CD14-positive monocyte (primary cell): Measurements from ENCODE around the gene TMEM82. TPM values are rescaled to one million over a fixed set of nuclear protein-coding genes. Genes with fewer than 3 reads are reported as not detected.

Source experiments
- DNase-seq, 3 donors: peaks; one replicate each; pipeline ENCODE4 v3.0.0-alpha.2; 2011 to 2022
- H2AFZ ChIP-seq: 2 replicates; pipeline ENCODE4 v1.6.0; 2012; ENCODE audit warnings: mild to moderate bottlenecking, low read depth, low read length, inconsistent platforms; ENCODE audit not compliant: insufficient read depth, poor library complexity, severe bottlenecking
- H3K27ac ChIP-seq, 2 donors: 1 replicate in 1 of 2; 2 replicates in 1 of 2; pipeline ENCODE4 v1.5.1; 2012 to 2013; ENCODE audit warnings: low read length in 2 of 2, control low read depth in 1 of 2, inconsistent platforms in 1 of 2, low read depth in 1 of 2, mild to moderate bottlenecking in 1 of 2
- H3K27me3 ChIP-seq, 2 donors: one replicate each; pipeline versions ENCODE4 v1.6.0 to v1.6.1; 2011 to 2013; ENCODE audit warnings: low read length in 2 of 2; ENCODE audit not compliant: control insufficient read depth in 2 of 2, insufficient read depth in 2 of 2
- H3K36me3 ChIP-seq, 2 donors: replicated peaks in 1 of 2; 1 replicate in 1 of 2; 2 replicates in 1 of 2; pipeline versions ENCODE4 v1.5.1 to v1.6.1; 2012 to 2013; ENCODE audit warnings: low read length in 2 of 2, control low read depth in 1 of 2, inconsistent platforms in 1 of 2, mild to moderate bottlenecking in 1 of 2; ENCODE audit not compliant: insufficient read depth in 2 of 2, control insufficient read depth in 1 of 2
- H3K4me1 ChIP-seq, 2 donors: 1 replicate in 1 of 2; 2 replicates in 1 of 2; pipeline versions ENCODE4 v1.5.1 to v1.6.1; 2012 to 2013; ENCODE audit warnings: low read length in 2 of 2, control low read depth in 1 of 2, inconsistent platforms in 1 of 2, mild to moderate bottlenecking in 1 of 2, moderate library complexity in 1 of 2; ENCODE audit not compliant: insufficient read depth in 2 of 2, control insufficient read depth in 1 of 2
- H3K4me2 ChIP-seq: replicated peaks from 2 replicates; pipeline ENCODE3; 2012; ENCODE audit warnings: low read length, moderate library complexity, mild to moderate bottlenecking; ENCODE audit not compliant: poor library complexity, severe bottlenecking; ENCODE audit errors: extremely low read depth
- H3K4me3 ChIP-seq, 3 experiments: fragments of 200-600 bp in 1 of 3; sonication (generic) in 1 of 3; replicated peaks in 1 of 3; 1 replicate in 2 of 3; 2 replicates in 1 of 3; pipeline ENCODE4 v1.5.1; 2011 to 2013; ENCODE audit warnings: low read length in 3 of 3, mild to moderate bottlenecking in 3 of 3, control low read depth in 2 of 3, low read depth in 2 of 3, inconsistent platforms in 1 of 3, moderate library complexity in 1 of 3
- H3K79me2 ChIP-seq: 2 replicates; pipeline ENCODE4 v1.6.0; 2012; ENCODE audit warnings: mild to moderate bottlenecking, control low read depth, inconsistent platforms, low read length, moderate library complexity; ENCODE audit not compliant: insufficient read depth
- H3K9ac ChIP-seq: 2 replicates; pipeline ENCODE4 v1.6.0; 2017; ENCODE audit warnings: low read length, mild to moderate bottlenecking; ENCODE audit not compliant: insufficient read depth, poor library complexity, severe bottlenecking
- H3K9me3 ChIP-seq, 2 donors: replicated peaks in 1 of 2; 1 replicate in 1 of 2; 2 replicates in 1 of 2; pipeline versions ENCODE4 v1.5.1 to v1.6.1; 2012 to 2013; ENCODE audit warnings: low read length in 2 of 2, control low read depth in 1 of 2; ENCODE audit not compliant: control insufficient read depth in 1 of 2, insufficient read depth in 1 of 2
- H4K20me1 ChIP-seq: 2 replicates; pipeline ENCODE4 v1.6.0; 2012; ENCODE audit warnings: mild to moderate bottlenecking, low read length, control low read depth, moderate library complexity; ENCODE audit not compliant: insufficient read depth
- H3K27ac Mint-ChIP-seq, 7 donors: one replicate each; pipeline ENCODE4 v1.8.0; 2020; ENCODE audit warnings: mild to moderate bottlenecking in 7 of 7, mixed read lengths in 7 of 7, moderate library complexity in 6 of 7, inconsistent platforms in 2 of 7
- H3K27me3 Mint-ChIP-seq, 3 donors: one replicate each; pipeline ENCODE4 v1.8.0; 2021 to 2022; ENCODE audit warnings: low read depth in 3 of 3, mild to moderate bottlenecking in 3 of 3, mixed read lengths in 3 of 3, moderate library complexity in 3 of 3, inconsistent platforms in 1 of 3
- H3K36me3 Mint-ChIP-seq, 2 donors: one replicate each; pipeline ENCODE4 v1.8.0; 2020; ENCODE audit warnings: mixed read lengths in 2 of 2, inconsistent platforms in 1 of 2, mild to moderate bottlenecking in 1 of 2
- H3K4me1 Mint-ChIP-seq: one replicate; pipeline ENCODE4 v1.8.0; 2020; ENCODE audit warnings: mild to moderate bottlenecking, mixed read lengths
- H3K4me3 Mint-ChIP-seq, 2 donors: one replicate each; pipeline ENCODE4 v1.8.0; 2020; ENCODE audit warnings: mild to moderate bottlenecking in 2 of 2, mixed read lengths in 2 of 2, moderate library complexity in 1 of 2
- H3K9me3 Mint-ChIP-seq, 7 donors: one replicate each; pipeline ENCODE4 v1.8.0; 2020 to 2022; ENCODE audit warnings: mixed read lengths in 7 of 7, mild to moderate bottlenecking in 6 of 7, moderate library complexity in 6 of 7, inconsistent platforms in 2 of 7
- CTCF ChIP-seq: fragments of 200-600 bp; IDR thresholded peaks from one replicate; pipeline ENCODE4 v1.8.0; 2022; ENCODE audit warnings: antibody characterized with exemption, mild to moderate bottlenecking
- WGBS: methylation state at CpG from one replicate; pipeline ENCODE4 v1.1.5; 2013; ENCODE audit warnings: missing lambda C conversion rate; ENCODE audit not compliant: insufficient coverage; 5-methylcytosine and 5-hydroxymethylcytosine counted together
- intact Hi-C, 2 donors: fragments of 100-400 bp; cut with micrococcal nuclease; formaldehyde crosslinking; loops; one replicate each; pipeline versions ENCODE4 v1.15.0 to v1.15.1; 2023
- polyA plus RNA-seq, 3 donors: library from polyadenylated mRNA; depleted of rRNA in 1 of 3; unstranded in 2 of 3; stranded (reverse) in 1 of 3; fragments of 300-500 nt in 2 of 3; fragments of >200 nt in 1 of 3; fragmentation: Illumina TruSeq in 2 of 3; gene quantifications; 1 replicate in 2 of 3; 2 replicates in 1 of 3; pipeline ENCODE4 v1.2.3, GENCODE V29; 2012 to 2021

Gene TMEM82
- polyA plus RNA-seq, 3 donors, result not detected

- no peak overlapping the region for H3K4me3 ChIP-seq
- no peak overlapping the region for H3K4me3 Mint-ChIP-seq
- intact Hi-C loops, result no loop called here
- H3K27me3 Mint-ChIP-seq, result peaks cover 10 to 16% (median 12%) of the 10 kb centered on the region in 3 donors
- H3K27me3 ChIP-seq, result no peaks in the 10 kb centered on the region
- no peak overlapping the region for H3K27ac ChIP-seq
- H3K36me3 Mint-ChIP-seq, result no peaks in the 10 kb centered on the region
- H3K9me3 Mint-ChIP-seq, result peaks cover 0 to 2% (median 0%) of the 10 kb centered on the region in 7 donors
- no peaks in the 10 kb centered on the region for H3K36me3 ChIP-seq
- H3K4me1 ChIP-seq, result no peaks in the 10 kb centered on the region
- H2AFZ ChIP-seq, result no peak overlapping the region
- 90% methylated on average over 2 of the region's 2 CpGs for whole genome bisulfite sequencing
- TF ChIP-seq CTCF, result no peak
- H3K4me1 Mint-ChIP-seq, result no peaks in the 10 kb centered on the region
- H3K27ac Mint-ChIP-seq, result no peak overlapping the region
- no peak for DNase-seq
- H3K79me2 ChIP-seq, result no peaks in the 10 kb centered on the region
- H3K4me2 ChIP-seq, result no peak overlapping the region
- no peaks in the 10 kb centered on the region for H3K9me3 ChIP-seq
- no peak overlapping the region for H3K9ac ChIP-seq
- no peaks in the 10 kb centered on the region for H4K20me1 ChIP-seq
Measured at GRCh38 chr1:15775706-15776105, 33.4 kb downstream of the TMEM82 start.

- no peaks in the 10 kb centered on the region for H3K9me3 ChIP-seq
- H3K4me3 Mint-ChIP-seq, result no peak overlapping the region
- H3K79me2 ChIP-seq, result no peaks in the 10 kb centered on the region
- H3K36me3 Mint-ChIP-seq, result no peaks in the 10 kb centered on the region
- no peaks in the 10 kb centered on the region for H3K4me1 Mint-ChIP-seq
- no peak for DNase-seq
- H3K27ac ChIP-seq, result no peak overlapping the region
- intact Hi-C loops, result no loop called here
- H3K4me1 ChIP-seq, result no peaks in the 10 kb centered on the region
- no peak overlapping the region for H3K4me3 ChIP-seq
- no peaks in the 10 kb centered on the region for H3K27me3 ChIP-seq
- no peaks in the 10 kb centered on the region for H4K20me1 ChIP-seq
- no peaks in the 10 kb centered on the region for H3K36me3 ChIP-seq
- 87% methylated on average over 3 of the region's 7 CpGs for WGBS
- H3K9me3 Mint-ChIP-seq, result peaks cover 0 to 2% (median 0%) of the 10 kb centered on the region in 7 donors
- H3K27me3 Mint-ChIP-seq, result peaks cover 11 to 15% (median 12%) of the 10 kb centered on the region in 3 donors
- H3K9ac ChIP-seq, result no peak overlapping the region
- H2AFZ ChIP-seq, result no peak overlapping the region
- no peak for TF ChIP-seq CTCF
- H3K27ac Mint-ChIP-seq, result no peak overlapping the region
- no peak overlapping the region for H3K4me2 ChIP-seq
Measured at GRCh38 chr1:15777909-15778707, 35.8 kb downstream of the TMEM82 start.
